CD4-positive, CD25-positive, alpha-beta regulatory T cell (primary cell): ENCODE data around the gene MEG3. TPM values are rescaled to one million over a fixed set of nuclear protein-coding genes. Genes with fewer than 3 reads are reported as not detected.
A peak's percentile ranks its signal among the peaks of the same experiment; 100 is the strongest.

Source experiments
- ATAC-seq, 2 donors: fragments of 150-1000 bp; cut with Tn5 transposase; one replicate each; pipeline ENCODE4 v1.10.0; 2021; ENCODE audit warnings: low read depth in 2 of 2, moderate number of reproducible peaks in 2 of 2, moderate library complexity in 1 of 2
- DNase-seq, 3 donors: peaks; one replicate each; pipeline versions ENCODE4 v3.0.0 to v3.0.0-alpha.2; 2012 to 2022; ENCODE audit warnings: mixed read lengths in 1 of 3
- H3K27ac ChIP-seq: one replicate; pipeline ENCODE4 v1.7.0; 2013; ENCODE audit warnings: mild to moderate bottlenecking, low read length; ENCODE audit not compliant: insufficient read depth, poor library complexity, severe bottlenecking
- H3K27me3 ChIP-seq: one replicate; pipeline ENCODE4 v1.7.0; 2013; ENCODE audit warnings: low read length; ENCODE audit not compliant: control insufficient read depth, insufficient read depth
- H3K36me3 ChIP-seq: one replicate; pipeline ENCODE4 v1.7.0; 2013; ENCODE audit warnings: mild to moderate bottlenecking, low read length, moderate library complexity; ENCODE audit not compliant: control insufficient read depth, insufficient read depth
- H3K4me1 ChIP-seq: 2 replicates; pipeline ENCODE4 v1.7.0; 2013; ENCODE audit warnings: mild to moderate bottlenecking, low read length; ENCODE audit not compliant: insufficient read depth, control insufficient read depth, poor library complexity, severe bottlenecking
- H3K4me3 ChIP-seq: one replicate; pipeline ENCODE4 v1.7.0; 2013; ENCODE audit warnings: low read depth, mild to moderate bottlenecking, low read length, moderate library complexity
- H3K9me3 ChIP-seq, 2 experiments: 1 replicate in 1 of 2; 2 replicates in 1 of 2; pipeline ENCODE4 v1.7.0; 2013; ENCODE audit warnings: low read length in 2 of 2, mild to moderate bottlenecking in 1 of 2, moderate library complexity in 1 of 2; ENCODE audit not compliant: control insufficient read depth in 2 of 2
- H3K27ac Mint-ChIP-seq, 3 donors: one replicate each; pipeline ENCODE4 v1.8.0; 2020 to 2022; ENCODE audit warnings: mild to moderate bottlenecking in 3 of 3, mixed read lengths in 3 of 3, moderate library complexity in 2 of 3
- H3K27me3 Mint-ChIP-seq: one replicate; pipeline ENCODE4 v1.8.0; 2022; ENCODE audit warnings: mild to moderate bottlenecking, mixed read lengths
- H3K36me3 Mint-ChIP-seq: one replicate; pipeline ENCODE4 v1.8.0; 2020; ENCODE audit warnings: mixed read lengths
- H3K4me1 Mint-ChIP-seq, 4 donors: one replicate each; pipeline ENCODE4 v1.8.0; 2020 to 2022; ENCODE audit warnings: mixed read lengths in 4 of 4, mild to moderate bottlenecking in 1 of 4
- H3K4me3 Mint-ChIP-seq, 4 donors: one replicate each; pipeline ENCODE4 v1.8.0; 2020 to 2022; ENCODE audit warnings: mild to moderate bottlenecking in 4 of 4, mixed read lengths in 4 of 4, moderate library complexity in 3 of 4
- H3K9me3 Mint-ChIP-seq, 7 donors: one replicate each; pipeline ENCODE4 v1.8.0; 2020 to 2022; ENCODE audit warnings: mixed read lengths in 7 of 7, mild to moderate bottlenecking in 3 of 7, moderate library complexity in 2 of 7
- polyA plus RNA-seq, 4 donors: library from polyadenylated mRNA; unstranded; fragments of 300-500 nt; fragmentation: Illumina TruSeq; gene quantifications; one replicate each; pipeline ENCODE4 v1.2.3, GENCODE V29; 2021
- total RNA-seq: library from RNA; stranded (reverse); gene quantifications from one replicate; pipeline ENCODE4 v1.2.3, GENCODE V29; 2022

Gene MEG3
- total and polyA plus RNA-seq, 5 donors from 2014 or later: 0.10 TPM; not detected in 4

- ATAC-seq (no peak), DNase-seq (no peak)
- Histone ChIP-seq H3K9me3 (no peaks in the 10 kb centered on the region), H3K36me3 (no peaks in the 10 kb centered on the region), H3K27me3 (no peaks in the 10 kb centered on the region), H3K4me3 (no peak overlapping the region), H3K27ac (no peak overlapping the region), H3K4me1 (no peaks in the 10 kb centered on the region)
- H3K36me3 Mint-ChIP-seq: no peaks in the 10 kb centered on the region
- H3K4me3 Mint-ChIP-seq: no peak overlapping the region
- H3K27ac Mint-ChIP-seq: no peak overlapping the region
- H3K9me3 Mint-ChIP-seq: peaks cover 0 to 3% (median 0%) of the 10 kb centered on the region in 7 donors
- H3K27me3 Mint-ChIP-seq: peaks cover 16% of the 10 kb centered on the region
- H3K4me1 Mint-ChIP-seq: no peaks in the 10 kb centered on the region
Measured at GRCh38 chr14:100832311-100832960, 6.5 kb downstream of the MEG3 start.

- DNase-seq (no peak), ATAC-seq (no peak)
- no peaks in the 10 kb centered on the region for H3K4me1 Mint-ChIP-seq
- H3K9me3 Mint-ChIP-seq: peaks cover 0 to 2% (median 0%) of the 10 kb centered on the region in 7 donors
- no peaks in the 10 kb centered on the region for H3K9me3 ChIP-seq
- H3K27ac ChIP-seq: no peak overlapping the region
- H3K4me3 Mint-ChIP-seq: no peak overlapping the region
- no peak overlapping the region for H3K27ac Mint-ChIP-seq
- no peaks in the 10 kb centered on the region for H3K4me1 ChIP-seq
- no peak overlapping the region for H3K4me3 ChIP-seq
- no peaks in the 10 kb centered on the region for H3K27me3 ChIP-seq
- no peaks in the 10 kb centered on the region for H3K36me3 Mint-ChIP-seq
- no peaks in the 10 kb centered on the region for H3K36me3 ChIP-seq
- H3K27me3 Mint-ChIP-seq: peaks cover 14% of the 10 kb centered on the region
Measured at GRCh38 chr14:100834082-100834793, 8.3 kb downstream of the MEG3 start.

- ATAC-seq (no peak), DNase-seq (no peak)
- Histone ChIP-seq H3K27me3 (no peaks in the 10 kb centered on the region), H3K27ac (no peak overlapping the region), H3K36me3 (no peaks in the 10 kb centered on the region), H3K4me1 (no peaks in the 10 kb centered on the region), H3K4me3 (no peak overlapping the region), H3K9me3 (no peaks in the 10 kb centered on the region)
- no peaks in the 10 kb centered on the region for H3K36me3 Mint-ChIP-seq
- no peaks in the 10 kb centered on the region for H3K4me1 Mint-ChIP-seq
- peak overlapping the region in 1 of 3 donors; percentile 48 for H3K27ac Mint-ChIP-seq
- peaks cover 7% of the 10 kb centered on the region for H3K27me3 Mint-ChIP-seq
- no peak overlapping the region for H3K4me3 Mint-ChIP-seq
- H3K9me3 Mint-ChIP-seq: peaks cover 0 to 2% (median 0%) of the 10 kb centered on the region in 7 donors
Measured at GRCh38 chr14:100834794-100835547, 9.1 kb downstream of the MEG3 start.

- no peak overlapping the region for H3K27ac ChIP-seq
- no peaks in the 10 kb centered on the region for H3K4me1 ChIP-seq
- no peaks in the 10 kb centered on the region for H3K27me3 ChIP-seq
- Mint-ChIP-seq H3K4me1 (no peaks in the 10 kb centered on the region), H3K27me3 (peaks cover 7% of the 10 kb centered on the region), H3K9me3 (peaks cover 0 to 2% (median 0%) of the 10 kb centered on the region in 7 donors), H3K4me3 (no peak overlapping the region), H3K36me3 (no peaks in the 10 kb centered on the region), H3K27ac (peak overlapping the region in 1 of 3 donors; percentile 48)
- H3K9me3 ChIP-seq: no peaks in the 10 kb centered on the region
- H3K36me3 ChIP-seq: no peaks in the 10 kb centered on the region
- ATAC-seq (no peak), DNase-seq (no peak)
- no peak overlapping the region for H3K4me3 ChIP-seq
Measured at GRCh38 chr14:100835548-100836310, 9.8 kb downstream of the MEG3 start.

- H3K36me3 ChIP-seq: no peaks in the 10 kb centered on the region
- Mint-ChIP-seq H3K36me3 (no peaks in the 10 kb centered on the region), H3K9me3 (peaks cover 0 to 2% (median 0%) of the 10 kb centered on the region in 7 donors), H3K27ac (no peak overlapping the region), H3K27me3 (peaks cover 7% of the 10 kb centered on the region), H3K4me3 (no peak overlapping the region), H3K4me1 (no peaks in the 10 kb centered on the region)
- DNase-seq: no peak
- no peaks in the 10 kb centered on the region for H3K9me3 ChIP-seq
- no peak for ATAC-seq
- no peaks in the 10 kb centered on the region for H3K27me3 ChIP-seq
- H3K4me1 ChIP-seq: no peaks in the 10 kb centered on the region
- no peak overlapping the region for H3K27ac ChIP-seq
- H3K4me3 ChIP-seq: no peak overlapping the region
Measured at GRCh38 chr14:100836311-100836805, 10.4 kb downstream of the MEG3 start.

GRCh38 chr14:100836941-100837804, 11.3 kb downstream of the MEG3 start:
- DNase-seq: no peak
- H3K9me3 ChIP-seq: no peaks in the 10 kb centered on the region
- H3K36me3 ChIP-seq: no peaks in the 10 kb centered on the region
- Mint-ChIP-seq H3K4me3 (no peak overlapping the region), H3K27me3 (peaks cover 7% of the 10 kb centered on the region), H3K4me1 (no peaks in the 10 kb centered on the region), H3K27ac (no peak overlapping the region), H3K36me3 (no peaks in the 10 kb centered on the region), H3K9me3 (peaks cover 0 to 2% (median 0%) of the 10 kb centered on the region in 7 donors)
- no peak overlapping the region for H3K4me3 ChIP-seq
- ATAC-seq: no peak
- no peaks in the 10 kb centered on the region for H3K27me3 ChIP-seq
- H3K27ac ChIP-seq: no peak overlapping the region
- H3K4me1 ChIP-seq: no peaks in the 10 kb centered on the region
